NCI-H2107 (cell line): Measurements from ENCODE around the gene ANKRD33B.
A peak's percentile ranks its signal among the peaks of the same experiment; 100 is the strongest.
"Not testable (repeated sequence)": the region's sequence is repeated elsewhere in the genome, so short reads cannot be mapped to it uniquely, and the experiment has no call there.

Source experiments
- DNase-seq: peaks from one replicate; lab custom pipeline; 2025; lab: John Stamatoyannopoulos, UW

Gene ANKRD33B

DNA sequence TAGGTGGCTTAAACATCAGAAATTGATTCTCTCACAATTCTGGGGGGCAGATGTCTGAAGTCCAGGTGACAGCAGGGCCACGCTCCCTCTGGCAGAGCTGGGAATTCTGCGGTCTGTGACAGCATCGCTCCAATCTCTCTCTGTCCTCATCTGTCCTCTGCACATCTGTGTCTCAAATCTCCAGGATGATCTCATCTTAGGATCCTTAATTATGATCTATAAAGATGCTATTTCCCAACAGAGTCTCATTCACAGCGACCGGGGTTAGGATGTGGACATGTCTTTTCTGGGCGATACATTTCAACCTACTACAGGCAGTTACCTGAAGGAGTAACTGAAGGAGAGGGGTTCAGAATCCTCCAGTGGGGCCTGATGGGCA lies 31.4 kb downstream of the ANKRD33B start:
- no peak for DNase-seq

DNA sequence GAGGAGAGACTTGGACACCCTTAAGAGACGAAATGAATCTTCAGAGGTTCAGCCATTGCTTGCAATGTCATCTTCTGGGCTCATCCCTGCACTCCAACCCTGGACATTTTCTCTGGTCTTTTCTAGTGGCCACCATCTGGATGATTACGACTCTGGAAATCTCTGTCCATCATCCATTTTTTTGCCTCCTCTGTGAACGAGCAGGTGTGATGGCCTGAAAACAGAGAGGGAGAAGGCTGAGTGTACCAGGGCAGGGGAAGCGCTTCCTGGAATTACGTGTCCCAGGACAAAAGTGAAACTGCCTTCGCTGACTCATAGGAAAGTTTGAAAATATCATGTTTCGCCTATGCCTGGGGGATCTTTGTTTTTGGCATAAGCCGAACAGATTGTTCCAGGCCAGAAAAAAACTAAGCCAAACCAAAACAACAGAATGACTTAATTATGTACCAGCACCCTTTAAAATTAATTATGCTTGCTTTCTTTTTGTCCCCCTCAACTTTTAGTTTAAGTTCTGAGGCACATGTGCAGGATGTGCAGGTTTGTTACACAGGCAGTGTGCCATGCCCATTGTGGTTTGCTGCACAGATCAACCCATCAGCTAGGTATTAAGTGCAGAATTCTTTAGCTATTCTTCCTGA lies 31.9 kb downstream of the ANKRD33B start:
- DNase-seq: no peak

DNA sequence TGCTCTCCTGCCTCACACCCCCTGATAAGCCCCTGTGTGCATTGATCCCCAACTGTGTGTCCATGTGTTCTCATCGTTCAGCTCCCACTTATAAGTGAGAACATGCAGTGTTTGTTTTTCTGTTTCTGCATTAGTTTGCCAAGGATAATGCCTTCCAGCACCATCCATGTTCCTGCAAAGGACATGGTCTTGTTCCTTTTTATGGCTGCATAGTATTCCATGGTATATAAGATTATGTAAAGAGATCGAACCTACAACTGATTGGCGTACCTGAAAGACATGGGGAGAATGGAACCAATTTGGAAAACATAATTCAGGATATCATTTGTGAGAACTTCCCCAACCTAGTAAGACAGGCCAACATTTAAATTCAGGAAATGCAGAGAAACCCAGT lies 32.4 kb downstream of the ANKRD33B start:
- no peak for DNase-seq

DNA sequence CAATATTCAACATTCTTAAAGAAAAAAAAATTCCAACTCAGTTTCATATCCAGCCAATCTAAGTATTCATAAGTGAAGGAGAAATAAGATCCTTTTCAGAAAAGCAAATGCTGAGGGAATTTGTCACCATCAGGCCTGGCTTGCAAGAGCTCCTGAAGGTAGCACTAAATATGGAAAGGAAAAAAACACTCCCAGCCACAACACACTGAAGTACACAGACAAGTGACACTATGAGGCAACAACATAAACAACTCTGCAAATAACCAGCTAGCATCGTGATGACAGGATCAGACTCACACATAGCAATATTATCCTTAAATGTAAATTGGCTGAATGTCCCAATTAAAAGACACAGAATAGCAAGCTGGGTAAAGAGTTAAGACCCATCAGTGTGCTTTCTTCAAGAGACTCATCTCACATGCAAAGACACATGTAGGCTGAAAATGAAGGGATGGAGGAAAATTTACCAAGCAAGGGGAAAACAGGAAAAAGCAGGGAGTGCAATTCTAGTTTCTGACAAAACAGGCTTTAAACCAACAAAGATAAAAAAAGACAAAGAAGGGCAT lies 33.1 kb downstream of the ANKRD33B start:
- DNase-seq: no peak

DNA sequence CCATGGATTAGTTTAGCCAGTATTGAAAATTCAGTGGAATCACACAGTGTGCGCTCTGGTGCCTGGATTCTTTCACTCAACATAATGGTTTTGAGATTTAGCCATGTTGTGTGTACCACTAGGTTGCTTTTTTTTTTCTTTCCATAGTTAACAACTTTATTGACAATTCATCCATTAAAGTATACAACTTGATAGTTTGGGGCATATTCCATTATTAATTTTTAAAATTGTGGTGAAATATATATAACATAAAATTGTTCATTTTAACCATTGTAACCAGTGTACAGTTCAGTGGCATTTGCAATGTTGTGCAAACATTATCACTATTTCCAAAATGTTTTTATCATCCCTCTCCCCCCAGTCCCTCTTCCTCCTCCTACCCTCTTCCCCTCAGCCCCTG lies 35.2 kb downstream of the ANKRD33B start:
- no peak for DNase-seq

DNA sequence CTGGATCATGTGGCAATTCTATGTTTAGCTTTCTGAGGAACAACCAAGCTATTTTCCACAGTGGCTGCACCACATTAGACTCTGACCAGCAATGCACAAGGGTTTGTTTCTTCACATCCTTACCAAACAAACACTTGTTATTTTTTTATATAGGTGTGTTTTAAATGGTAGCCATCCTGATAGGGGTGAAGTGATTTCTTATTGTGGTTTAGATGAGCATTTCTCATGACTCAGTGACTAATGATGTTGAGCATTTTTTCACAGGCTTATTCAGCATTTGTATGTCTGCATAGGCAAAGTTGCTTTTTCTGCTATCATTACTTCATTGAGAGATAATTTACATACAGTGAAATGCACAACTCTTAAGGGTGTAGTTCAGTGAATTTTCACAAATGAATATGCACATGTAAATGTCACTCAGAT lies 36.0 kb downstream of the ANKRD33B start:
- no peak for DNase-seq

DNA sequence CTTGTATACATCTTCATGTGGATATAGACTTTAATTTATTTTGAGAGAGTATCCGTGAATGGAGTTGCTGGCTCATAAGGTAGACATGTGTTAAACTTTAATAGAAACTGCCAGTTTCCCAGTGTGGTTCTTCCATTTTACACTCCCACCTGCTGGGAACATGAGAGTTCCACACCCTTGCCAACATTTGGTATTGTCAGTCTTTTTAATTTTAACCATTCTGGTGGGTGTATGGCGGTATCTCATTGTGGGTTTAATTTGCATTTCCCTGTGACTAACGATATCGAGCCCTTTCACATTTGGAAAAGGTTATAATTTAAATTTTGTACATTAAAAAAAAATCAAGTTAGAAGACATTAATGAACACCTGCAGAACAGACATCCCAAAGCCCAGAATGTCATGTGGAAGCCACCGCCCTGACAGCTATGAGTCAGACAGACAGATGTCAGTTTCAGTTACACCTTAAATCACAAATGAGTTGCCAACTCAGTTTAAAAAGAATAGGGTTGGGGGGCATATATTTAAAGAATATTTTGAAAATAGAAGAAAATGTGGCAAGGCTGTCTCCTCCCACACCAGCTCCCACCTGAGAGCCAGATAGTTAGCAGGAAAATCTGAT lies 36.9 kb downstream of the ANKRD33B start:
- no peak for DNase-seq

DNA sequence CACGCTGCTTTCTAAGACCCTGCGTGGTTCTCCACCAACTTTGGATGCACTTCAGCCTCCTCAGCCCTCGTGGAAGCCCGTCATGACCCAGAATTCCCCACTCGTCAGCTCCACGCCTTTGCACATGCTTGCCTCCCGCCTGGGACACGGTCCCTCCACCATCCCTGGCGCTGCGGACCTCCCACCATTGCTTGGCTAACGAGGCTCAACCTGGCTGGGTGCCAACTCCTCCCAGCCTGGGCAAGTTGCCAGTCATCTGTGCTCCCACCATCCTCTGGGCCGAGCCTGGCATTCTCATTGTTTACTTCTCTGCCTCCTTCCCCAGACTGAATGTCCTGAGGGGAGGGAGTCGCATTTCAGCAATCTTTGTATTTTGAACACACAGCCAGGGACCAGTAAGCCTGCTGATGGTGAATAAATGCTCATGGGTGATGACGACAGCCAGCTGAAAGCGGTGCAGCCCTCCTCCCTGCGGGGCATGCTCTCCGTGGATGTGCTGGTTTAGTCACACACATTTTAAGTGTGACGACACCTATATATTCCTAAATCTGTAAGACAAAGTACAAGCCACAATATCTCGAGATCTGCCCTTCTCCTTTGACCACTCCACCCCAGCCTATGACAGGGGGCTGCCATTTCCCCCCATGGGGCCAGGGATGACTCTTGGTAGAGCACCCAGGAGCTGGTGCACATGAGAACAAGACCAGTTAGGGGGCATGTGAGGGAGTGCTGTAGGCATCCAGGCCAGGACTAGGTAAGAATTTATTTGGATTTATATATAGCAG lies 37.6 kb downstream of the ANKRD33B start:
- DNase-seq: peak; percentile 92

DNA sequence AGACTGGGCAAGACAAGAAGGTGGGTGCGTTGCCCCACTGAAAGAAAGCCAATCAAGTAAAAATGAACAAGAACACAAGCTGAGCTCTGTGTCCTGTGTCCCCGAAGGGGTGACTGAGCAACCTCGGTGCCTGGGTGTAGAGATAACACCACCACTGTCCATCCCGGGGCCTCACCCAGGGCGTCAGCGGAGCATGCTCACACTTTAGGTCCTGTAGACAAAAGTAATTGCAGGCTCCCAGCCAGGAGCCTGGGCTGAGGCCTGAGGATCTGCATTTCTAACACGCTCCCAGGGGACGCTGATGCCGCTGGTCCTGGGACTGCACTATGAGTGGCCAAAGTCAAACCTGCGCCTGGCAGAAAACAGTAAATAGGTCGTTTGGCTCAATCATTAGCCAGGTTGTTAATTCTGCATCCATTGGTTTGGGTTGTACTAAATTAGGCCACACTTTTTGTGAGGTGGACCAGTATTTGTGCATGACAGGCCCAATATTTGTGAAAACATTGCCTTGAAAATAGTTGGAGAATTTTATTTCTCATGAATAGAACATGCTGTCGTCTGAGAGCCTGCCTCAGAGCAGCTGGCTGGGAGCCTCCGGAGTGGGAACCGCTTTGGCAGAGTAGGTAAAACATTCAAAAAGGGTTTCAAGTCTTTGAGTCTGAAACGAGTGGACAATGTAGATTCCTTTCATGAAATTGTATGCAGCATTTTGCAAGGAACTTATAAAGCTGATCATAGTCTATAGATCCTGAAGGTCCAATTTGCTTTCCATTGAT lies 38.3 kb downstream of the ANKRD33B start:
- no peak for DNase-seq

DNA sequence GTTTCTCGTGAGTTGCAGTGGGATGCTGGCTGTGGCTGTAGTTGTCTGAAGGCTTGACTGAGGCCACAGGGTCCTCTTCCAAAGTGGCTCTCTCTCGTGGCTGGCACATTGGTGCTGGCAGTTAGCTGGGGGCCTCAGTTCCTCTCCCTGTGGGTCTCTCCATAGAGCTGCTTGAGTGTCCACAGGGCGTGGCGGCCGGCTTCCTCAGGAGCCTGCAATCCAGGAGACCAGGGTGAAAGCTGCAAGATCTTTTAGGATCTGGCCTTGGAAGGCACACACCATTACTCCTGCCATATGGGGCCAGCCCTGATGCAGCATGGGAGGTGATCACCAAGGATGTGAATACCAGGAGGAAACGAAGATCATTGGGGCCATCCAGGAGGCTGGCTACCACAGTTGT lies 41.1 kb downstream of the ANKRD33B start:
- DNase-seq: no peak

DNA sequence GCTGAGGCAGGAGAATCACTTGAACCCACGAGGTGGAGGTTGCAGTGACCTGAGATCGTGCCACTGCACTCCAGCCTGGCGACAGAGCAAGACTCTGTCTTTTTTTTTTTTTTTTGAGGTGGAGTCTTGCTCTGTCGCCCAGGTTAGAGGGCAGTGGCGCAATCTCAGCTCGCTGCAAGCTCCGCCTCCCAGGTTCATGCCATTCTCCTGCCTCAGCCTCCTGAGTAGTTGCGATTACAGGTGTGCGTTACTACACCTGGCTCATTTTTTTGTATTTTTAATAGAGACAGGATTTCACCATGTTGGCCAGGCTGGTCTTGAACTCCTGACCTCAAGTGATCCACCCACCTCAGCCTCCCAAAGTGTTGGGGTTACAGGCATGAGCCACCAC lies 42.8 kb downstream of the ANKRD33B start:
- not testable (repeated sequence) for DNase-seq

DNA sequence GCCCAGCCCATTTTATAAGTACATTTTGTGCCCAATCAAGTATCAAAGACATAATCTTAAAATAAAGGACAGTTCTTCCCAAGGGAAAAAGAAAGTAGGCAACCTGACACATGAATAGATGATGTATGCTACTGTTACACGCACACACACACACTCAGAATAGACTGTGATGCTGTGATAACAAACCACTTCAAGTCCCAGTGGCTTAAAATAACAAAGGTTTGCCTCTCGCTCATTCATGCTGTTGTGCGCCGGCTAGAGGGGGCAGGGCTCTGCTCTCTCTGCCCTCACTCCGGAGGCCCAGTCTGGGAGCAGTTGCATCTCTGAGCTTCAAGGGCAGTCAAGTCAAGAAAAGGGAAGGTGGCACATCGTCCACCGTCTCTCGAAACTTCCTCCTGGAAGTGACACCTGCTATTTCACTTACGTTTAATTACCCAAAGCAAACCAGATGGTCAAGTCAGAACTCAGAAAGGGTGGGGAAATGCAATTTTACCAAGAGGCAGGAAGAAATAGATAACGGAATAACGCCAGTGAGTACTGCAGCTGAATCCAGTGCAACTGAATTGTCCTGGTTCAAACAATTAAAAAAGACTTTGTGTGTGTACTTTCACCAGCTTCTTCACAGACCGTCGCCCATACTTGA lies 43.3 kb downstream of the ANKRD33B start:
- DNase-seq: peak; percentile 51

DNA sequence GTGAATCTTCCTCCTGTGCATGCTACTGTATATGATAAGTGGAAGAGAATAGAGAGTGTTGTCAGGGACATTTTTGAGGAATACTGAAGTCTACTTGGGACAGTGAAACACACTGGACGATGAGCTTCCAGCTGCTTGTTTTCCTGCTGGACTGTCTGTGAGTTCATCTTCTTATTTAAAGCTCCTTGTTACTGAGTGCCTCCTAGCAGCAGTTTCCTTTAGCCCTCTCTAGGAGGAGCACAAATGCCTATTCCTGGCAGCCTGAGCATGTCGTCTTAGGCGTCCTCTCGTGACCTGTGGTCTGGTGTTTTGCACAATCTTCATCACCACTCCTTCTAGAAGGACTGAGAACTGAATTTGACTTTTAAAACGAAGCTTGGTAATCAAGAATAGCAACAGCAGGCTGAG lies 43.8 kb downstream of the ANKRD33B start:
- no peak for DNase-seq

DNA sequence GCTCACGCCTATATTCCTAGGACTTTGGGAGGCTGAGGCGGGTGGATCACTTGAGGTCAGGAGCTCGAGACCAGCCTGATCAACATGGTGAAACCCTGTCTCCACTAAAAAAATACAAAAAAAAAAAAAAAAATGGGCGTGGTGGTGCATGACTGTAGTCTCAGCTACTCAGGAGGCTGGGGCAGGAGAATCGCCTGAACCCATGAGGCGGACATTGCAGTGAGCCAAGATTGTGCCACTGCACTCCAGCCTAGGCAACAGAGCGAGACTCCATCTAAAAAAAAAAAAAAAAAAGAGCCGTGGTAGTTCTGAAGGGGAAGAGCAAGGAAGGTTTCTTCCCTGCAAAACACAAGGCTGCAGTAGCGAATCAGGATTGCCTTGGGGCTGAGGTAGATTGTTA lies 44.2 kb downstream of the ANKRD33B start:
- DNase-seq: not testable (repeated sequence)

DNA sequence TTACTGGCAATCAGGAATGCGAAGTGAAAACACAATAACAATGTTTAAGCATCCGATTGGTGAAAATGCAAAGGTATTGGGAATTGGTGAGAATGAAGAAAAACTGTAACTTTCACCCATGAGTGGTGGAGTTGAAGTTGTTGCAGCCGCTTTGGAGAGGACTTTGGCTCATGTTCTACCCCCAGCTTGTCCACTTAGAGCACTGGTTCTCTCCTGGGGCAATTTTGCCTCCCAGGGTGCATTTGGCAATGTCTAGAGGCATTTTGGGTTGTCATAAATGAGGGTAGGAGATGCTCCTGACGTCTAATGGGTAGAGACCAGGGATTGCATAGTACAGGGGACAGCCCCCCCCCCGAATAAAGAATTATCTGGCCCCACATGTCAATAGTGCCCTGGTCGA lies 46.2 kb downstream of the ANKRD33B start:
- DNase-seq: no peak

DNA sequence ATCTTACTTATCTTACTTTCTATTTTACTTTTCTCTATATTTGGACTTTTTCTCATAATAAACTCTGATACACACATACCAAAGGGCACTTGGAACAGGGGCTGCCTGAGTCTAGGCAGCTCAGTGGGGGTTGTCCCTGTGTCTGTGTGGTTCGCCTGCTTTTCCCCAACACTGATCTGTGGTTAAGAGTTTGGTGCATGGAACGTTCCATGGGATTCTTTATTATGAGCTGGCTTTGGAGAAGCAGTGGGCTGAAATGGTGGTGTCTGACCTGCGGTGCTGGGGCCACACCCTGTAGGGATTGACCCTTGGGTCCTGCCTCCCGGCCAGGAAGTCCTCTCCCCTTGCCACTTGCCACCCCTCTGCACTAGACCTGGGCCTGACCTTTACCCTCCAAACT lies 47.4 kb downstream of the ANKRD33B start:
- DNase-seq: no peak

DNA sequence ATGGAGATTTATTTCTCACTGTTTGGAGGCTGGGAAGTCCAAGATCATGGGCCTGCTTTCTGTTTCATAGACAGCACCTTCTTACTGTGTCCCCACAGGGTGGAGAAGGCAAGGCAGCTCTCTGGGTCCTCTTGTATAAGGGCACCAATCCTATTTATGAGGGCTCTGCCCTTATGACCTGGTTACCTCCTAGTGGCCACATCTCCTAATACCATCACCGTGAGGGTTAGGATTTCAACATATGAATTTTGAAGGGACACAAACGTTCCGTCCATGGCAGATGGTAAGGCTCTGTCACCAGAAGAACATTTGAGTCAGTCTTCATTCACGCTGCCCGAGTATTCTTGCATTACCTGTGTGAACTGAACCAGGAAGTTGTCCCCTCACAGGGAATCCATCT lies 48.4 kb downstream of the ANKRD33B start:
- DNase-seq: no peak

DNA sequence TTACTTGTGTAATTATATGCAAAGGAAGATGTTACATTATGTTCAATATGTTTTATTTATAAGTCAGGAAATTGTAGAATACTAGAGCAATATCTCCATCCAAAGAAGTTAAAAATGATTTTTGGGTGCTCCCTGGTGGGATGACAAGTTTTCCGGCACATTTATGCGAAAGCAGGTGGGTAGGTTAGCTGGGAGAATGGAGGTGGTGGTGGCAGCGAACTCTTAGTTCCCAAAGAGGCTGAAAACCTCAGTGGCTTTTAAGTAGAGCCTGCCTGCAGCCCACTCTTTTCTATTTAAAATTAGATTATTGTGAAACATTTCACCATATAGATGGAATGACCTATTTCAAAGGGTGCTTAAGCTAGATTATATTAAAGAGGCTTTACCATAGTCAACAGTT lies 51.8 kb downstream of the ANKRD33B start:
- DNase-seq: no peak

DNA sequence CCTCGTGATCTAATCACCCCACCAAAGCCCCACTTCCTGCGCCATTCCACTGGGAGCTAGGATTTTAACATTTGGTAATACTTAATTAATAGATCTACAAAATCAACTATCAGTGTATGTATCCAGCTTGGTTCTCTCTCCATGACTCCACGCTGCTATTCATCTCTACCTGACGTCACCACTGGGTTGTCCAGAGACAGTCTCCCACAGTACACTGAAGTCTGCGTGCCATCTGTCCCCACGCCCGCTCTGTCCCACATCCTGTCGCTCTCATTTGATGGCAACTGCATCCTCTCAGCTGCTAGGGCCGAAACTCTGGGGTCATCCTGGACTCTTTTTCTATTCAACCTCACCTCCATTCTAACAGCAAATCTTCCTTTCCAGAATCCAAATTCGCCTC lies 53.2 kb downstream of the ANKRD33B start:
- DNase-seq: no peak

DNA sequence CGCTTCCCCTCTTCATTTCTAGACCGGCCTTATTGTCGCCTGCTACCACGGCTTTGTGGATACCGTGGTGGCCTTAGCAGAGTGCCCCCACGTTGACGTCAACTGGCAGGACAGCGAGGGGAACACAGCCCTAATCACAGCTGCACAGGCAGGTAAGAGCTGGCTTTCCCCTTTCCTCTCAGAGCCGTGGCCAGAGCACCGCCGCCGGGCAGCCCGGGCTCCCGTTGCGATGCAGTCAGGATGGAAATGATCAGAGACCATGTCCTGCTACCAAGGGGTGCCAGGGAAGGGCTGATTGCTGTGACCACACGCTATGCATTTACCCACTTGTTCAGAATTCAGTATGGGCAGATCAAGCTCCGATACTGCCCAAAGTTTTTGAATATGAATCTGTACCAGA lies 54.4 kb downstream of the ANKRD33B start:
- no peak for DNase-seq

DNA sequence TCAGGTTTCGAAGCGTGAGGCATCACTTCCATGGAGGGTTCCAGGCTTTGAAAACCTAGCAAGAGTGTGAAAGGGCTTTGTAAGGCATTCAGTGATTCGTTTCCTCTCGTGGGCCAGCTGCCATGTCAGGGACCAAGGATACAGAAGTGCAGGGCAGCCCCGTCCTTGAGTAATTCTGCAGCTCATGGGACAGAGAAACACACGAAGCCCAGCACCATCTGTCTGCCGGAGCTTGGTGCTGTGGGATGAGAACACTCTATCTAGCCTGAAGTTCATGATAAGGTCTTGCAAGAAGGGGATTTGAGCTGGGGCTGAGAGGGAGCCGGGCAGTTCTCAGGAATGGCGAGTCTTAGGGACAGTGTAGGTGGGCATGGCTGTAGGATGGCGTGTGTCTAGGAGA lies 55.8 kb downstream of the ANKRD33B start:
- DNase-seq: no peak

DNA sequence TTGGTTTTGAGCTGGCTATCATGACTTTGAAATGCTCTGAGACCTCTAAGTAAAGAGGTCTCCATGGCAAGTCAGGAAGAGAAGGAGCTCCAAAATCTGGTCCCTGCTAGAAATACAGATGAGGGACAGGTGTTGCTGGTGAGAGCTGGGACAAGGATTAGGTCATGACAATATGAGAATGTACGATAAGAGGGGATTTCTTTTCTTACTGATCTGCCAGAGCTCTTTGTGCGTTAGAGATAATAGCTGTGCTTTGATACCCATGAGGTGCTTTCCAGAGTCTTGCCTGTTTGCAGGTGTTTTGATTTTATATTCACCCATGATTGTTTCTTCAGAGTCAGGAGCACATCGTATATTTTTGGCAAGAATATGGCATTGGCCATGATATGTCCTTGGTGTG lies 56.5 kb downstream of the ANKRD33B start:
- no peak for DNase-seq
